Left ventricle myocardium superior (tissue), 1 donor: ENCODE measurements around the gene RASL12. TPM values are rescaled to one million over a fixed set of nuclear protein-coding genes. Genes with fewer than 3 reads are reported as not detected.
"Not testable (repeated sequence)": the region's sequence is repeated elsewhere in the genome, so short reads cannot be mapped to it uniquely, and the experiment has no call there.

Experiments
- ATAC-seq: fragments of 200-7000 bp; cut with Tn5 transposase; one replicate; pipeline ENCODE4 v1.9.1; 2020; ENCODE audit warnings: mild to moderate bottlenecking, moderate library complexity
- DNase-seq: peaks from one replicate; pipeline ENCODE4 v3.0.0-alpha.2; 2020
- intact Hi-C: fragments of 100-400 bp; cut with micrococcal nuclease; formaldehyde crosslinking; loops from one replicate; pipeline ENCODE4 v1.11.0; 2022
- total RNA-seq: library from RNA; stranded (reverse); fragmentation: NEBNext Ultra II Directional; extraction: Animal tissue kit (Norgen Biotek cat#: 25700); gene quantifications from one replicate; pipeline ENCODE4 v1.2.1, GENCODE V29; 2021
- donor health status: DM: no; HTN: yes; CAD: no; lungs with severe emphysema.

RASL12 gene
- total RNA-seq, 1 donor from 2014 or later: 18.9 TPM

DNA sequence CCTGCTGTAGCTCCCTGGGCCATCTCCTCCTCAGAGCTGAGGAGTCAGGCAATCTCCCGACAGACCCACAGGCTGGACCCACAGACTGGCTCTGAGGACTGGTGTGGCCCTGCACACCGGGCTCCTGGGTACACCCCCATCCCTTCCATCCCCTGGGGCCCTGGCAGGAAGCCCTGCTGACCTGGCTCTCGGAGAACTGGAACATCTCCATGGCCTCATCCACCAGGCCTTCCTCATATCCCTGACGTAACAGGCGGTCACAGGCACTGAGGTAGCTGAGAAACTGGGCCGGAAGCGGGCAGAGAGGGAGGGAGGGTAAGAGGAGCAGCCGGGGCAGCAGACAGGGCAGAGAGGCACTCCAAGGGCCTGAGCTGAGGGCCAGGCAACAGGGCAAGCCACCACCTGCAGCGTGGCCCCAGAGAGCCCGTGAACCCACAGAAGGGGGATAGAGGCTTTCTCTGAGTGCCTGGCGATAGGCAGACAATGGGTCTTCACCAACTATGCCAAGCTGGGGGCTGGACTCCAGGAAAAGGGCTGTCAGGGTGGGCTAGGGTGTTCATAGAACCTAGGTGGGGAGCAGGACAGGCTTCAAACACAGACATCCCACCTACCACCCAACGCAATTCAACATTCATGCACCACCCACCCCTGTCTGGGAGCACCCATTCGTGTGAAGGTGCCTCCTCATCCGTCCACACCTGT lies 26.7 kb upstream of the RASL12 start:
- intact Hi-C loops: no loop called here
- DNase-seq (peak; percentile 51), ATAC-seq (peak; percentile 44)

DNA sequence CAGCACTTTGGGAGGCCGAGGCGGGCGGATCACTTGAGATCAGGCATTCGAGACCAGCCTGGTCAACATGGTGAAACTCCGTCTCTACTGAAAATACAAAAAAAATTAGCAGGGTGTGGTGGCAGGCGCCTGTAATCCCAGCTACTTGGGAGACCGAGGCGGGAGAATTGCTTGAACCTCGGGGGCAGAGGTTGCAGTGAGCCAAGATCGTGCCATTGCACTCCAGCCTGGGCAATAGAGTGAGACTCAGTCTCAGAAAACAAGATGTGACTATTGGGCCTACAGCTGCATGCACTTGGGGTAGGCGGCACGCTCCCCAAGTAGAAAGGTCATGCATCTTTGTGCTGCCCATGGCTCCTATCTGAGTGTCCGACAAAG lies 26.0 kb upstream of the RASL12 start:
- DNase-seq, ATAC-seq, intact Hi-C loops: not testable (repeated sequence)

DNA sequence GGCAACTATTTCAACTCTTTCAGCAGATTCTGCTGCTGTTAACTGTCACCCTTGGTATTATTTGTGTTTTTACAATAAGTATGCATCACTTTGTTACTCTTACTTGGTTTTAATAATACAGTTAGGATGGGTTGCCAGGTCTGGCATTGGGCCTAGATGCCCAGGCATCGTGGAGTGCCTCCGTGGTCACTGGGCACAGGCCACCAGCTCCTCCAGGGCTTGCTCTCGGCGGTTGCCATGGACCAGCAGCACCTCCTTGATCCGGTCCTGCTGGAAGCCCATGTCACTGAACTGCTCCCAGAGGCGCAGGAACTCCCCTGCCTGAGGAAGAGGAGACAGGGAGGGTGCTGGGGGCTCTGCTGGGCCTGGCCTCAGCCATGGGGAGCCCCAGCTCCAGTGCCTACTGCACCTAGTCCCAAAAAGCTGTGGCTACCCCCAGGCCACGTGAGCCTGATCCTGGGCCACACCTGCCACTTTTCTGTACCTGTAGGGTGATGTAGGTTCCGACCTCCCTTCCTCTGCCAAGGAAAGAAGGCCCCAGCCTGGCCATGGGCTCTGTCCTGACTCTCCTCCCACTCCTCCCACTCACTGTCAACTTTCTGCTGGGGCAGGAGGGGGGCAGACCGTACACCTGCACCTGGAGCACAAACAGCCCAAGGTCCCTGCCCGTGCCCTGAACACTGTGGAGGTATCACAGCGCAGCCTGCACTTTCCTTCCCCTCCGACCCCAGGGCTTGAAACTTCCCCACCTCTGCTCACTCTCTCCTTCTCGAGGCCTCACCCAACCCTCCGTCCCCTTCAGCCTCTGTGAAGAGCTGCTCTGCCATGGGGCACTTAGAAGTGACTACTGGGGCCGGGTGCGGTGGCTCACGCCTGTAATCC lies 25.4 kb upstream of the RASL12 start:
- intact Hi-C loops: no loop called here
- no peak for DNase-seq
- no peak for ATAC-seq

DNA sequence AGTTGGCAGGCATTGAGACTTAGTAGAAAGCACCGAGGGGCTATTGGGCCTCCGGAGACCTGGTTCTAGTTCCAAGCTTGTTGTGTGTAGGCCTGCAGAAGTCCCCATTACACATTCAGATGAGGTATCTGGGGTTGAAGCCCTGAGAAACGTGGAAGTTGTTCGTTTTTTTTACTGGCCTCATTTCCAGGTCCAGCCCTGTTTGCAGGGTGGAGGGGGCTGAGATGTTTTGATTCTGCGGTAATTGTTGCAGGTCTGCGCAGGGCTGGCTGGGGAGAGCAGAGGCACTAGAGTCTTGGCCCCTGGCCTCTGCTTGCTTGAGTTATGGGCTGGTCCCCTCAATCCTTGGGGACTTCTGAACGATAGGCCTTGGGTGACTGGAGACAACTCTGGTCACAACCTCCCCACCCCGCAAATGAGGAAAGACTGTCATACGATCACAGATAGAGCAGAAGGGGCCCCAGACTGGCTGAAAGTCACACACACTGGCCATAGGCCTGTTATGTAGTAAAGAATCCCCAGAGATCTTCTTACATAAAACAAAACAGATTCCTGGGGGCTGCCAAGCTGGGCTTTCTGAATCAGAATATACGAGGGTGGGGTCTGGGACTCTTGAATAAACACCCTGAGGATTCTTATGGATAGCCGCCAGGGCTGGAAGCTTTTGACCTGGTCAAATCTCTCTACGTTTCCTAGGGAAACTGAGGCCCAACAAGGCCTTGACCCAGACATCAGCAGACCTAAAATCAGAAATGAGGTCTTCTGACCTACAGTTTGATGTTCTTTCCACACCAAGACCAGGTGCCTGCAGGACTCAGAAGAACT lies 24.4 kb upstream of the RASL12 start:
- intact Hi-C loops: no loop called here
- ATAC-seq: no peak

DNA sequence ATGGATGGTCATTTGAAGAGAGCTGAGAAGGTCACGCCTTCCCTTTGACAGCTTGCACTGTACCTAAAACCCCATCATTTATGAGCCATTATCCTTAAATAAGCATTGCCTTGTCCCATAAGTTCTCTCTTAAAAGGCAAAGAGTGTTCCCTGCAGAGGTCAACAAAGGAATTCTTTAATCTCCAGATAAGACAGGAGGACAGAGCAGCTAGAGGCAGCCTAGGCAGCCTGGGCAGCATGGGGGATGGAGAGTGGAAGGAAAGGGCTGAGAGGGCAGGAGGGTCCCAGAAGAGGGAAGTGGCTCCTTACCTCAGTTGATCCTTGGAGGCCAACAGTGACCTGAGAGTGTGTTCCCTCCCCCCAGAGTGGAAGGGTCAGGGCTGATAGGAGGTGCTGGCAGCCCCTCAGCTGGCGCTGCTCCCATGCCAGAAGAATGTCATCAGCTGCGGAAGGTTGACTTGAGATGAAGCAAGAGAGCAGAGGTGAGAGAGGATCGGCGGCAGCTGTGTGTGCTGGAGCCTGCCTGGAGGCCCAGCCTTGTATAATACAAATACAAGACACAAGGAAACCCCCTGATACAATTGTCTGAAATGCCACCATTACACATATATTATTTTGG lies 21.5 kb upstream of the RASL12 start:
- intact Hi-C loops: no loop called here
- DNase-seq (peak; percentile 78), ATAC-seq (peak; percentile 46)

More for the DNA sequence above, 24.4 kb upstream of the RASL12 start:
- DNase-seq: no peak

DNA sequence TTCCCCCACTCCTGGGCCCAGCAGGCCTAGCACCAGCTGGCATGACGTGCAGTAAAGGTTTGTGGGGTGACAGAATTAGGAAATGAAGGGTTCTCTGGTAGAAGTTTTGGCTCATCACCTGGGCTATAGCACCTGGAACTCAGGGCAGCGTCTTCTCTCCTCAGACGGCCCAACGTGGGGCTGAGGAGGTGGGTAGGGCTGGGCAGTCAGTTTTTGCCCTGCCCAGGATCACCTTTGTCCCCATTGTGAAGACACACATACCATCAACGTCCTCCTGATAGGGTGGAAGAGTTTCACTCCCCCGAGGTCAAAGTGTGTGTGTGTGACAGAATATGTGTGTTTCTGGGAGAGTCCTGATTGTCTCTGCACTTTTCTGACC lies 20.8 kb upstream of the RASL12 start:
- intact Hi-C loops: no loop called here
- peak; percentile 2 for ATAC-seq

DNA sequence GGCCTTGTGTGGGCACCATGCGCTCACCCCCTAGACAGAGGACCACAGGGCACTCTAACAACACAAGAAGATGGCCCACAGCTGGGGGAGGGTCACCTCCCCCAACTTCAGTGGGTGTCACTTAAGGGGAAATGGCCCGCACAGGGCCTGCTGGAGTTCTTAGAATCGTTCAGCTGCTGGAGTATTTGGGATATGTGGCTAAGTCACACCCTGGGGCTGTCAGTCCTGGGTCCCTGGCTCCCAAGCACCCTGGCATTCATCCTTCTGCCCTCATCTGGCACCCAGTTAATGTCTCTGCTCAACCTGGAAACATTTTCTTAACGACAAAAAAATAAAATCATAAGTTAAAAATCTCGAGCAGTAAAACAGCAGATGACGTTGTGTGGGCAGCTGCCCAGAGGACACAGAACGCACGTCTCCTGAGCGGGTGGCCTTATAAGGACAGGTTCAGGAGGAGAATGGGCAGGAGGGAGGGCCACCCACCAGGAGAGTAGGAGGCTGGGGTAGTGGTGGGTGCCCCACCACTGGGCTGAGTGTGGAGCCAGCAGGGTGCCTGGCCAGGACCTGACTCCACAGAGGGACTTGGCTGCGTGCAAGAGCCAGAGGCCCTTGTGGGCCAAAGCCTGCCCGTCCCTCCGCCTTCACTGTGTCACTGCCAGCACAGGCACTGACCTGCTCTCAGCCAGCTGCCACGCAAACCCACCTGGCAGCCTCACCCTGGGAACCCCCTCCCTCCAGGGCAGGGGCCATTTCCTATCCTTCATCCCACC lies 20.3 kb upstream of the RASL12 start:
- DNase-seq (peak; percentile 86), ATAC-seq (peak; percentile 84)
- intact Hi-C loops: no loop called here

More for the DNA sequence above, 20.8 kb upstream of the RASL12 start:
- DNase-seq: no peak

DNA sequence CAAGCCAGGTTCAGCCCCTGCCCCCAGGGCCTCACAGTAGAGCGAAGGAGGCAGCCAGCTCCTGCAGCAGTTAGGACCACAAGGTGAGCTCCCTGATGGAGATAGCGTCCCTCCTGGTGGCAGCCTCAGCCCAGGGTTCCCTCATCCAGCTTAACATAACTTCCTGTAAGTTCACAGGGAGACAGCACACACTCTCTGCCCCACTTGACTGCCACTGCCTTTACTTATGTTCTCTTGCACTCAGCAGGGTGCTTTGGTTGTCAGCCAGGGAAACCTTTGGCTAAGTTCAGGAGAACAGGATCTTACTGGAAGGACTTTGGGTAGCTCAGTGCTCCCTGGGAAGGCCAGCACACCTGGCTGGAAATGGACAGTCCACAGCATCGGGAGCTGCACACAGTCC lies 19.6 kb upstream of the RASL12 start:
- peak; percentile 10 for ATAC-seq
- intact Hi-C loops: no loop called here
- no peak for DNase-seq

DNA sequence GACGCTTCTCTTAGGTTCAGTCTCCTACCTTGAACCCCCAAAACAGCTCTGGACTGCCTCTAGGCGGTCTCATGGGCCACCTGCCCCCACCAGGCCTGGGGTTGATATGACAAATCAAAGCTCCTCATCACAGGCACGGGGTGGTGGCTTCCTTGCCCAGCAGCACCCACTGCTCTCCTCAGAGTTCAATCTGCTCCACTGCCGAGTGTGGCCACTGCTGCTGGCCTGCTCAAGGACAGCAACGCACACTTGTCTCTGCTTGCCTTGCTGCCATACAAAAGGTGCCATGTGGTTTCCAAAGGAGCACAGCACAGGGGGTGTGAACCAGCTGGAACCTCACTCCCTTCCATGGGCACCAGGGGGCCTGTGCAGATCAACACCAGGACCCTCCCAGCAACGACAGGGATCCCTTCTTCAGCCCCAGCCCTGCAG lies 18.9 kb upstream of the RASL12 start:
- intact Hi-C loops: no loop called here
- DNase-seq: no peak

DNA sequence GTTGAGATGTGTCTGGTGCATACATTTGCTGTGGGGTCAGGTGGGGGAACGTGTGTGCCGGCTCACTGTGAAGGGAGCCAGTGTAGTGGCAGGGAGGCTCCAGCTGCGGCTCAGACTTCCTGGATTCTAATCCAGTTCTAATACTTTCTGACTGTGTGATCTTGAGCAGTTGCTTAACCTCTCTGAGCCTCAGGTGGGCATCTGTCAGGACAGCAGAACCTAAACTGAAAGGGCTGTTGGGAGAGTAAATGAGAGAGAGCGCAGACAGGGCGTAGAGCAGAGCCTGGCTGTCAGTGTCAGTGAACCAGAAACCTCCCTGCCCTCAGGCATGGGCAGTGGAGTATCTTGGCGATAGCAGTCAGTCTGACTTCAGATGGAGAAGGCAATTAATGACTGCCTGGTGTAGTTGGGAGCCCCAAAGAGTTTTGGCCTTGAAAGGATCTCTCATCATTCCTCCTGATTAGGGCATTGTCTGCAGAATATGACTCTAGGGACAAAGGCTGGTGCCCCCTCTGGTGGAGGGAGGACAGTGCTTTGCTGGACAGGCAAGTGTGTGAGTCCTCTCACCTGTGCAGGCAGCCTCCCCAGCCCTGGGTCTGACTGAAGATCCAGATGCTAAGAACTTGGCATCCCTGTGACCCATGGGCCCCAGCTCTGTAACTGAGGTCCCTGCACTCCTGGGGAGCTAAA lies 18.3 kb upstream of the RASL12 start:
- intact Hi-C loops: no loop called here
- DNase-seq: no peak
- no peak for ATAC-seq

More for the DNA sequence above, 18.9 kb upstream of the RASL12 start:
- no peak for ATAC-seq

DNA sequence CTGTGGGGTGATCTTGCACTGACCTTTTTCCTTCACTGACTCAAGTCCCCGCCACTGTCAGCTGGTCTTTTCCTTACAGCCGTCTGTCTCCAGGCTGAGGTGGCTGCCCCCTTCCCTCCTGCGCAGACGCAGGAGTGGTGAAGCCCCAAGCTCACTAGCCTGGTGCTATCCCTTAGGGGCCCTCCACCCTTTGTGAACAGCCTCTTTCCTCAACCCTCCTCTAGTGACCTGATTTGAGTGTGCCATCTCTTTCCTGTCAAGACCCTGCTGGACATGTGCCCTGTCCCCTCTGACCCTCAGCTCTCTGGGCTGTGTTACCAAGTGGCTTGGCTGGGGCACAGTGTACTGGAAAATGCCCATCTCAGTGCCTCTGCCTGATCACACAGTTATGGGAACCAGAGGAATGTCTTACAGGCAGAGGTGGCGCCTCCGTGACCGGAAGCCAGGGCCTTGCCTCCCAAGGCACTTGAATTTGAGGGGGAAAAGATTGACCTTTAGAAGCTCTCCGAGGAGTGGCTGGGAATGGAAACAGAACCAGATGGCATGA lies 17.5 kb upstream of the RASL12 start:
- intact Hi-C loops: no loop called here
- no peak for DNase-seq
- ATAC-seq: no peak

DNA sequence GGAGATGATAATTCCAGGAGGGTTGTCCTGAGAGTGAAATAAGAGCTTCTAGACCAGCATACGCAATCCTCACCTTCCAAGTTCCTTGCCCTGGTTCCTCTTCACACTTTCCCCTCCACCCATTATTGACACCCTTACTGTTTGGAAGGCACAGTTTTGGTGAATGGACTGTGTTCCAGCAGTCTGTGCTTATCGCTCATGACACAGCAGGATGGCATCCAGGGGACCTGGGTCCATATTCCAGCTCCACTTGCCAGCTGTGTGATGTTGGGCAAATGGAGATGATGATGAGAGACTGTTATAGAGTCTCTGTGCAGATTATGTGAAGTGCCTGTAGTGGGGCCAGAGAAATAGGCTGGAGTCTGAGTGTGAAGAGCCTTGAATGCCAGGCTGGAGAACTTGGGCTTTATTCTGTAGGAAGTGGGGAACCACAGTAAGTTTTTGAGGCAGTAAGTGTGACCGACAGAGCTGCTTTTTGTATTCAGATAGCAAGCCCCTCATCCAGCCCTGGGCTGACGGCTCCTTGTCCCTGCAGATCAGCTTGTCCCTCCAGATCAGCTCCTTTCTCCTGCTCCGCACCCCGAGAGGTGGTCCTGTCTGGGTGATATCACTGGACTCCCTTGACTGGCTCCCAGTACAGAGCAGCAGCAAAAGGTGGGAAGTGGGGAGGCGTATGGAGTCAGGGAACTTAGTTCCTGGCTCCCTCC lies 16.9 kb upstream of the RASL12 start:
- peak; percentile 4 for ATAC-seq
- DNase-seq: no peak
- intact Hi-C loops: no loop called here

DNA sequence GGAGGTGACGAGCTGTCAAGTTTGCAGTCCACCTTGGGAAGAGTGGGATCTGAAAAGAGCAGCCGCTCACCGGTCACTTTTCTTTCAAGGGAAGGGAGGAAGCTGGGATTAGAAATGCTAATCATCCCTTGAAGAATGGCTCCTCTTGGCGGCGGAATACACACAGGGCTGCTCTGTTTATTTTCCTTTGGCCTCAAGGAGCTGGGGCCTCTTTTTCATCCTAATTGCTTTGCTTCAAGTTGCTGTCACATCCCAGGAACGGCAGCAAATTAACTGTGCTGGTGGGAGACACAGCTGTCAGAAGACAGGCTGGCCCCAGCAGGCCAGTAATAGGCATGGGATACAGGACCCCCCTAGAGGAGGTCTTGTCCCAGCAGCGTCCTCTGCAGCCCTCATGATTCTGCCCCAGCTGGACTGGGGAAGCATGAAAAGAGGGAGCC lies 15.5 kb upstream of the RASL12 start:
- DNase-seq (no peak), ATAC-seq (no peak)
- intact Hi-C loops: no loop called here

DNA sequence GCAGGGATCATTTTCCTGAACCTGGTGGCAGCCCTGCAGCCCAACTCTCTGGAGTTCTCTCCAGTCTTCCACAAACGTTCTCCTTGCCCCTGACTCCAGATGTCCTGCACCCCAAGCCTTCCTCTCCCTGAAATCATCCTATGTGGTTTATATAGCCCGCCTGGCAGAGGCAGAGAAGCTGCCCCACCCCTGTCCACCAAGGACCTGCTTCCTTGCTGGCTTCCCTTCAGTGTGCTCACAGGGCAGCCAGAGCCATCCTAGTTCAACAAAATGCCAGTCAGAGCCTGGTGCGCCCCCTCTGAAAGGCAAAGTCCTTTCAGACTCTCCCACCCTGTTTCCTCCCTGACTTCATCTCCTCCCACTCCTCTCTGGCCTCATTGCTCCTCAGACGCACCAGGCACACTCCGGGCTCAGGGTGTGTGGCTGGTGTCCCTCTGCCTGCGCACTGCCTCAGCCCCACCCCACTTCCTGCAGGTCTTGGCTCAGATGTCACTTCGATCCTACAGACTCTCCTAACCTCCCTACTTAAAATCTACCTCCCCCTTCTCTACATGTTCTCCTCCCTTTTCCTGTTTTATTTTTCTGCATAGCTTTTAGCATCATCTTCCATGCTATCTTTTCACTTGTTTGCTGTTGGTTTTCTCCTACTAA lies 14.6 kb upstream of the RASL12 start:
- no peak for ATAC-seq
- intact Hi-C loops: no loop called here
- no peak for DNase-seq

DNA sequence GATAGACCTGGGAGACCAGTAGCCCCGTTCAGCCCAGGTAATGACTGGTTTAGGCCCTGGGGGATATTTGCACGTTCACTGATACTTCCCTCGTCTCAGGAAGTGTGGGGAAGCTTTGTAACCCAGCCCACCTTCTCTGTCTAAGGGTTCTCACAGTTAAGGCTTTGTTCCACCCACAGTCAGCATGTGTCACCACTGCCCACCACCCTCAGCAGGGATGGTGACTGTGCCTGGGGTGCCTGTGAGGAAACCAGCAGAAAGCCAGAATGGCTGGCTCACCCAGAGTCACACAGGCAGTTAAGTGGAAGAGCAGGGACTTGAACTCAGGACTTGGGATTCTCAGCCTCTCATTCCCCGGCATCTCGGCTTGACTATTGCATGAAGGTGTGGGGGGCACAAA lies 14.0 kb upstream of the RASL12 start:
- DNase-seq (no peak), ATAC-seq (no peak)
- intact Hi-C loops: no loop called here

DNA sequence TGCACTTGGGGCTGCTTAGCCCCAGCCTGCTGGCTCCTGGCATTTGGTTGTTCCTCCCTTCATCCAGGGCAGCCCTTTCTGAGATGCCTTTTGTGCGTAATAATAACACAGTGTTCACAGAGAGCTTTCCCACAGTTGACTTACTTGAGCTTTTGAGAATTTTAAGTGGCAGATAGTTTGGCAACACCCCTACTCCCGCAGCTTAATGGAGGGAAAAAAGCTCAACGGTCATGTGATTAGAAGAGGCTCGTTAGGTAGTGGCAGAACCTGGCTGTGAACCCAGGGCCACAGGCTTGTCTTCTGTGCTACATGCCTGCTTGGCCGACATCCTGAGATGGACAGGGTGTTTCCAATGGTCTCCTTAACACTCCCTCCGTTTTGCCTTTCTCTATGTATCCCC lies 13.5 kb upstream of the RASL12 start:
- DNase-seq (peak; percentile 52), ATAC-seq (peak; percentile 64)
- intact Hi-C loops: no loop called here

DNA sequence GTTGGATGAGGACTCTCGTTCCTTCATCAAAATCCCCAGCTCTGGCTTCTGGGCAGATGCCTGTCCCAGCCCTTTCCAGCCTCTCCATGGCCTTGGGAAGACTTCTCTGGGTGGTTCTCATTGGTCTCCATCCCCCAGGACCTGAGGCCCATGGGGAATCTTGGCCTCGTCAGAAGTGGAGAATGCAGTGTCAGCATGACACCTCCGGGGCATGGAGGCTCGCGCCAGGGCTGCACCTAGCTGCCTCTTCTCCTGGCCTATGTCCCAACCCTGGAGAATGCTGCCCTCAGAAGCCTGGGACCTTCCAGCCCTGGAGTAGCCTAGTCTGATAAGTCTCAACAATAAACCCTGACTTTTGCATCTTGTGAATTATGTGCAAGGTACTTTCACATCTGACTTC lies 11.8 kb upstream of the RASL12 start:
- intact Hi-C loops: no loop called here
- ATAC-seq (no peak), DNase-seq (no peak)
